C4-2B (cell line): Measurements from ENCODE around the gene MATN1.

Source experiments
- ZFX ChIP-seq: fragments of 450-650 bp; IDR thresholded peaks from 2 replicates; pipeline ENCODE4 v1.6.1; 2017
- TF ChIP-seq, protein P1 (sequence below): fragments of 450-650 bp; conservative IDR thresholded peaks from 2 replicates; pipeline ENCODE4 v1.5.1; 2017; ENCODE audit warnings: mild to moderate bottlenecking

DNA sequence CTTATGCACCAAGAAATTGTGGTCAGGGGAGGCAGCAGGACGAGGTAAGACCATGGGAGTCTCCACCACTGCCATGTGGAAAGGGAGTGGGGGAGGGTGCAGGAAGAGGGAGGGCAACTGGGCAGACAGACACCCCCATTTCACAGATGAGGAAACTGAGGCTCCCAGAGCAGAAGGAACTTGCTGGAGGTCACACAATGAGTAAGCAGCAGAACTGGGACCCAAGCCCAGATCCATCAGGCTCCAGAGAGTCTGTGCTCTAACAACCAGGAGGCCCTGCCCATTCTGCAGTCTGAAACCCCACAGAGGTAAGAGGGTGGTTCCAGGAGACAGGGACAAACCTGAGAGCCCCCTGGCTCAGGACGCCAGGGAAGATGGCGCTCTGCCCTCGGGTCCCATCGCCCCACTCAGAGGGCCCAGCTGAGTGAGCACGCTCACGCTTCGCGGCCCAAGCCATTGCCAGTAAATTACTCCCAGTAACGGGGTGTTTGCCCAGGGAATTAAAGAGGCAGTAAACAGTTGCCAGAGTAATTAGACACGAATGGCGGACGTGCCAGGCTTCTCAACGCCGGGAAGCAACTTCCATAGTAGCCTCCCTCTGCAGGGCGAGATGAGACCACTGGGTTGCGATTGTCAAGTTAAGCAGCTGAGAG lies 59.2 kb downstream of the MATN1 start:
- TF ChIP-seq, protein P1, sequence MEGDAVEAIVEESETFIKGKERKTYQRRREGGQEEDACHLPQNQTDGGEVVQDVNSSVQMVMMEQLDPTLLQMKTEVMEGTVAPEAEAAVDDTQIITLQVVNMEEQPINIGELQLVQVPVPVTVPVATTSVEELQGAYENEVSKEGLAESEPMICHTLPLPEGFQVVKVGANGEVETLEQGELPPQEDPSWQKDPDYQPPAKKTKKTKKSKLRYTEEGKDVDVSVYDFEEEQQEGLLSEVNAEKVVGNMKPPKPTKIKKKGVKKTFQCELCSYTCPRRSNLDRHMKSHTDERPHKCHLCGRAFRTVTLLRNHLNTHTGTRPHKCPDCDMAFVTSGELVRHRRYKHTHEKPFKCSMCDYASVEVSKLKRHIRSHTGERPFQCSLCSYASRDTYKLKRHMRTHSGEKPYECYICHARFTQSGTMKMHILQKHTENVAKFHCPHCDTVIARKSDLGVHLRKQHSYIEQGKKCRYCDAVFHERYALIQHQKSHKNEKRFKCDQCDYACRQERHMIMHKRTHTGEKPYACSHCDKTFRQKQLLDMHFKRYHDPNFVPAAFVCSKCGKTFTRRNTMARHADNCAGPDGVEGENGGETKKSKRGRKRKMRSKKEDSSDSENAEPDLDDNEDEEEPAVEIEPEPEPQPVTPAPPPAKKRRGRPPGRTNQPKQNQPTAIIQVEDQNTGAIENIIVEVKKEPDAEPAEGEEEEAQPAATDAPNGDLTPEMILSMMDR: no peak
- TF ChIP-seq ZFX: no peak
